A549 (cell line): ENCODE data around the gene OSBPL3.

ENCODE experiments used
- CBX2 ChIP-seq: fragments of 200-600 bp; sonication (generic); IDR thresholded peaks from 2 replicates; pipeline ENCODE4 v1.6.1; 2016; ENCODE audit warnings: low read depth, mild to moderate bottlenecking, borderline replicate concordance
- CEBPB ChIP-seq, 2 experiments: fragments of >200 bp in 1 of 2; sonication (Bioruptor Twin) in 1 of 2; formaldehyde crosslinking in 1 of 2; IDR thresholded peaks; 2 replicates each; pipeline ENCODE4 v1.6.1; 2012 to 2016
- CTCF ChIP-seq: fragments of >200 bp; sonication (Bioruptor Twin); formaldehyde crosslinking; IDR thresholded peaks from 3 replicates; pipeline ENCODE4 v1.5.1; 2016
- ESRRA ChIP-seq: fragments of 150-350 bp; IDR thresholded peaks from 2 replicates; pipeline ENCODE4 v1.6.1; 2014; ENCODE audit warnings: mild to moderate bottlenecking, low read length, borderline replicate concordance
- FOSB ChIP-seq: fragments of 250-450 bp; sonication (Bioruptor Pico); IDR thresholded peaks from 2 replicates; pipeline ENCODE4 v1.5.0; 2020; ENCODE audit warnings: mild to moderate bottlenecking, moderate library complexity
- FOXS1 ChIP-seq: fragments of 250-450 bp; sonication (Bioruptor Pico); IDR thresholded peaks from 2 replicates; pipeline ENCODE4 v1.5.0; 2020; ENCODE audit warnings: mild to moderate bottlenecking, moderate library complexity
- HMGXB4 ChIP-seq: fragments of 250-450 bp; sonication (Bioruptor Pico); IDR thresholded peaks from 2 replicates; pipeline ENCODE4 v1.5.0; 2021; ENCODE audit warnings: mild to moderate bottlenecking, moderate library complexity, borderline replicate concordance
- JUNB ChIP-seq: fragments of >200 bp; sonication (Bioruptor Twin); formaldehyde crosslinking; IDR thresholded peaks from 2 replicates; pipeline ENCODE4 v1.6.1; 2016
- MAFK ChIP-seq: fragments of 450-650 bp; IDR thresholded peaks from 2 replicates; pipeline ENCODE4 v1.6.1; 2014; ENCODE audit not compliant: partially characterized antibody
- POLR2A ChIP-seq: IDR thresholded peaks from 2 replicates; pipeline ENCODE4 v1.6.1; 2012; ENCODE audit warnings: mild to moderate bottlenecking, low read length
- RAD21 ChIP-seq, 2 experiments: fragments of >200 bp in 1 of 2; sonication (Bioruptor Twin) in 1 of 2; formaldehyde crosslinking in 1 of 2; IDR thresholded peaks in 1 of 2; conservative IDR thresholded peaks in 1 of 2; 2 replicates in 1 of 2; 3 replicates in 1 of 2; pipeline ENCODE4 v1.6.1; 2012 to 2018; ENCODE audit warnings: inconsistent platforms in 1 of 2
- RCOR1 ChIP-seq: fragments of 150-350 bp; IDR thresholded peaks from 2 replicates; pipeline ENCODE4 v1.6.1; 2014; ENCODE audit warnings: antibody characterized with exemption, low read length, low read depth

GRCh38 chr7:24943096-24943948, 36.7 kb downstream of the OSBPL3 start:
- TF ChIP-seq CTCF (no peak), CEBPB (IDR thresholded peaks at IDR 0.05) (no peak), POLR2A (no peak), CBX2 (no peak), FOXS1 (CRISPR knock-in tag) (no peak), MAFK (no peak), RCOR1 (no peak), RAD21 (conservative IDR thresholded peaks at IDR 0.05 in 1 of 2, IDR thresholded peaks at IDR 0.05 in 1 of 2) (no peak), FOSB (CRISPR knock-in tag) (no peak), JUNB (no peak), HMGXB4 (CRISPR knock-in tag) (no peak), ESRRA (no peak)
